ENCODE measurements around the gene KCNK3. TPM values are rescaled to one million over a fixed set of nuclear protein-coding genes. Genes with fewer than 3 reads are reported as not detected.
"Not testable (repeated sequence)": the region's sequence is repeated elsewhere in the genome, so short reads cannot be mapped to it uniquely, and the experiment has no call there.

KCNK3 gene
- total and polyA plus RNA-seq, 2 donors (not counting 1 experiment from before 2014, with no cell fraction given): not detected

DNA sequence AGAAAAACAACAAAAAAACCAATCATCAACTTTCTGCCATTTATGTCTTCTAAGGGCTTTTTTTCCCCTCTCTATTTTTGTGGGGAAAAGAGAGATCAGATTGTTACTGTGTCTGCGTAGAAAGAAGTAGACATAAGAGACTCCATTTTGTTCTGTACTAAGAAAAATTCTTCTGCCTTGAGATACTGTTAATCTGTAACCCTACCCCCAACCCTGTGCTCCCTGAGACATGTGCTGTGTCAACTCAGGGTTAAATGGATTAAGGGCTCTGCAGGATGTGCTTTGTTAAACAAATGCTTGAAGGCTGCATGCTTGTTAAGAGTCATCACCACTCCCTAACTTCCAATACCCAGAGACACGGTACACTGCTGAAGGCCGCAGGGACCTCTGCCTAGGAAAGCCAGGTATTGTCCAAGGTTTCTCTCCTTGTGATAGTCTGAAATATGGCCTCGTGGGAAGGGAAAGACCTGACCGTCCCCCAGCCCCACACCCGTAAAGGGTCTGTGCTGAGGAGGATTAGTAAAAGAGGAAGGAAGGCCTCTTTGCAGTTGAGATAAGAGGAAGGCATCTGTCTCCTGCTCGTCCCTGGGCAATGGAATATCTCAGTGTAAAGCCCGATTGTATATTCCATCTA lies 57.4 kb downstream of the KCNK3 start:
- H3K4me2 ChIP-seq (replicated peaks; ENCODE audit: low read depth, low read length, poor library complexity, severe bottlenecking); H3K4me1 Mint-ChIP-seq; H3K4me1 ChIP-seq (ENCODE audit: control insufficient read depth in 2 of 2, insufficient read depth in 2 of 2, low read length in 2 of 2); H3K27ac ChIP-seq (ENCODE audit: low read length in 2 of 2); POLR2A ChIA-PET; H3K27me3 ChIP-seq (replicated peaks in 1 of 4; ENCODE audit: control extremely low read depth in 1 of 4, control insufficient read depth in 3 of 4, insufficient read depth in 4 of 4, low read length in 3 of 4); ATAC-seq (ENCODE audit: low read depth); H3K79me2 ChIP-seq (ENCODE audit: control insufficient read depth, insufficient read depth, low read length); H3K4me3 ChIP-seq (ENCODE audit: control extremely low read depth in 1 of 5, extremely low read depth in 1 of 5, insufficient read depth in 1 of 5, low read depth in 2 of 5, low read length in 4 of 5); H3K4me3 Mint-ChIP-seq; H4K20me1 ChIP-seq (ENCODE audit: control insufficient read depth, insufficient read depth, low read length, poor library complexity, severe bottlenecking); H3K36me3 ChIP-seq (replicated peaks in 1 of 2; ENCODE audit: control extremely low read depth in 1 of 2, control insufficient read depth in 1 of 2, extremely low read depth in 1 of 2, insufficient read depth in 2 of 2, low read length in 1 of 2); DNase-seq; H3K9ac ChIP-seq (ENCODE audit: low read length); H3K27me3 Mint-ChIP-seq; H3K9me3 Mint-ChIP-seq (ENCODE audit: insufficient read depth); H3K9me3 ChIP-seq (ENCODE audit: control extremely low read depth in 1 of 3, control insufficient read depth in 2 of 3, insufficient read depth in 1 of 3, low read length in 2 of 3): not testable (repeated sequence)
- CTCF ChIA-PET: interaction anchor here (0.6 to 1.1 kb wide), 2 partner anchors 10 to 176 kb away, joined by 3 read pairs; no protein-coding TSS in a partner anchor
- WGBS (ENCODE audit: insufficient coverage): no CpG with 5 or more reads among the region's 8 CpGs
- peak overlapping the region; percentile 28 for H2AFZ ChIP-seq (ENCODE audit: insufficient read depth, low read depth, low read length, poor library complexity, severe bottlenecking)
- peak overlapping the region; percentile 67 for H3K27ac Mint-ChIP-seq
- intact Hi-C loops (cut with micrococcal nuclease): loop anchor here (5.0 kb wide), 1 partner anchor 798 kb away; no protein-coding TSS in a partner anchor

DNA sequence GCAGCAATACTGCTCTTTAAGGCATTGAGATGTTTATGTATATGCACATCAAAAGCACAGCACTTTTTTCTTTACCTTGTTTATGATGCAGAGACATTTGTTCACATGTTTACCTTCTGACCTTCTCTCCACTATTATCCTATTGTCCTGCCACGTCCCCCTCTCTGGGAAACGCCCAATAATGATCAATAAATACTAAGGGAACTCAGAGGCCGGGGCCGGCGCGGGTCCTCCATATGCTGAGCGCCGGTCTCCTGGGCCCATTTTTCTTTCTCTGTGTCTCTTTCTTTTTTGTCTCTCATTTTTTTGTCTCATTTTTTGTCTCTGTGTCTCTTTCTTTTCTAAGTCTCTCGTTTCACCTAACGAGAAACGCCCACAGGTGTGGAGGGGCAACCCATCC lies 57.9 kb downstream of the KCNK3 start:
- H3K4me2 ChIP-seq (replicated peaks; ENCODE audit: low read depth, low read length, poor library complexity, severe bottlenecking); DNase-seq; H3K27ac ChIP-seq (ENCODE audit: low read length in 2 of 2); H3K4me3 ChIP-seq (ENCODE audit: control extremely low read depth in 1 of 5, extremely low read depth in 1 of 5, insufficient read depth in 1 of 5, low read depth in 2 of 5, low read length in 4 of 5); H3K27me3 Mint-ChIP-seq; H3K9ac ChIP-seq (ENCODE audit: low read length); H3K79me2 ChIP-seq (ENCODE audit: control insufficient read depth, insufficient read depth, low read length); H4K20me1 ChIP-seq (ENCODE audit: control insufficient read depth, insufficient read depth, low read length, poor library complexity, severe bottlenecking); H3K27me3 ChIP-seq (replicated peaks in 1 of 4; ENCODE audit: control extremely low read depth in 1 of 4, control insufficient read depth in 3 of 4, insufficient read depth in 4 of 4, low read length in 3 of 4); CTCF ChIA-PET; H3K4me3 Mint-ChIP-seq; H2AFZ ChIP-seq (ENCODE audit: insufficient read depth, low read depth, low read length, poor library complexity, severe bottlenecking); POLR2A ChIA-PET; H3K9me3 Mint-ChIP-seq (ENCODE audit: insufficient read depth); intact Hi-C loops (cut with micrococcal nuclease); H3K4me1 ChIP-seq (ENCODE audit: control insufficient read depth in 2 of 2, insufficient read depth in 2 of 2, low read length in 2 of 2); H3K9me3 ChIP-seq (ENCODE audit: control extremely low read depth in 1 of 3, control insufficient read depth in 2 of 3, insufficient read depth in 1 of 3, low read length in 2 of 3); H3K36me3 ChIP-seq (replicated peaks in 1 of 2; ENCODE audit: control extremely low read depth in 1 of 2, control insufficient read depth in 1 of 2, extremely low read depth in 1 of 2, insufficient read depth in 2 of 2, low read length in 1 of 2); ATAC-seq (ENCODE audit: low read depth); H3K27ac Mint-ChIP-seq: not testable (repeated sequence)
- WGBS (ENCODE audit: insufficient coverage): 92% methylated on average over 8 of the region's 11 CpGs
- H3K4me1 Mint-ChIP-seq: peaks cover 12% of the 10 kb centered on the region

All from B cell (primary cell).